AG04450 (cell line): ENCODE data around the gene PLCD3. TPM values are rescaled to one million over a fixed set of nuclear protein-coding genes. Genes with fewer than 3 reads are reported as not detected.

Source experiments
- CTCF ChIA-PET: fragments of 300-600, 350-600 bp; formaldehyde crosslinking; extraction: SDS; loops from one replicate; lab custom pipeline; 2022; ENCODE audit warnings: antibody characterized with exemption, inconsistent platforms; lab: Charles Lee
- POLR2A ChIA-PET: fragments of 350-600 bp; formaldehyde crosslinking; extraction: SDS; loops from one replicate; lab custom pipeline; 2021; ENCODE audit warnings: antibody characterized with exemption, inconsistent platforms; lab: Yijun Ruan, JAX
- DNase-seq: peaks from one replicate; pipeline ENCODE4 v3.0.0-alpha.2; 2011; ENCODE audit warnings: low read depth, low spot score
- H3K27ac ChIP-seq: one replicate; pipeline ENCODE4 v1.5.1; 2012; ENCODE audit warnings: low read depth, low read length, control low read depth
- H3K27me3 ChIP-seq: one replicate; pipeline ENCODE4 v1.6.0; 2012; ENCODE audit warnings: low read length; ENCODE audit not compliant: control insufficient read depth, insufficient read depth
- H3K4me3 ChIP-seq: 2 replicates; pipeline ENCODE4 v1.5.1; 2011; ENCODE audit warnings: mild to moderate bottlenecking, low read depth, low read length, control low read depth
- H3K9me3 ChIP-seq: 2 replicates; pipeline ENCODE4 v1.5.1; 2012; ENCODE audit warnings: low read length; ENCODE audit not compliant: control insufficient read depth, insufficient read depth
- CTCF ChIP-seq: IDR thresholded peaks from 2 replicates; pipeline ENCODE4 v1.5.1; 2011; ENCODE audit warnings: low read depth, low read length, control low read depth, inconsistent platforms
- polyA plus RNA-seq: library from polyadenylated mRNA; depleted of rRNA; stranded (reverse); fragments of >200 nt; gene quantifications from 2 replicates; pipeline ENCODE4 v1.2.3, GENCODE V29; 2011

PLCD3 gene
- polyA plus RNA-seq, 1 experiment: 28.2 TPM

- ChIA-PET CTCF (interaction anchor here (1.4 to 4.8 kb wide), 2 partner anchors 28 to 34 kb away, joined by 3 to 42 read pairs; partner anchors contain the start of gene ACBD4), POLR2A (interaction anchor here (5.4 kb wide), 1 partner anchor 19 kb away, joined by 73 read pairs; the partner anchor contains the start of gene HEXIM1)
- H3K9me3 ChIP-seq: no peaks in the 10 kb centered on the region; the same call in 1 of the 2 replicates
- H3K27me3 ChIP-seq: no peaks in the 10 kb centered on the region
- no peak overlapping the region for H3K4me3 ChIP-seq
- no peak for TF ChIP-seq CTCF
- no peak for DNase-seq
- H3K27ac ChIP-seq: no peak overlapping the region
Measured at GRCh38 chr17:45168991-45169752, 36.9 kb upstream of the PLCD3 start.

GRCh38 chr17:45164734-45165269, 32.5 kb upstream of the PLCD3 start:
- Histone ChIP-seq H3K27me3 (no peaks in the 10 kb centered on the region), H3K9me3 (peaks cover 5% of the 10 kb centered on the region; the same call in 1 of the 2 replicates), H3K4me3 (no peak overlapping the region), H3K27ac (no peak overlapping the region)
- ChIA-PET POLR2A (interaction anchor here (0.7 to 2.6 kb wide), 2 partner anchors 16 to 47 kb away, joined by 3 to 18 read pairs; partner anchors contain the start of gene HEXIM1), CTCF (interaction anchor here (1.0 to 1.6 kb wide), 3 partner anchors 29 to 33 kb away, joined by 3 to 10 read pairs (median 5); partner anchors contain the start of gene ACBD4)
- no peak for TF ChIP-seq CTCF
- DNase-seq: no peak

DNA sequence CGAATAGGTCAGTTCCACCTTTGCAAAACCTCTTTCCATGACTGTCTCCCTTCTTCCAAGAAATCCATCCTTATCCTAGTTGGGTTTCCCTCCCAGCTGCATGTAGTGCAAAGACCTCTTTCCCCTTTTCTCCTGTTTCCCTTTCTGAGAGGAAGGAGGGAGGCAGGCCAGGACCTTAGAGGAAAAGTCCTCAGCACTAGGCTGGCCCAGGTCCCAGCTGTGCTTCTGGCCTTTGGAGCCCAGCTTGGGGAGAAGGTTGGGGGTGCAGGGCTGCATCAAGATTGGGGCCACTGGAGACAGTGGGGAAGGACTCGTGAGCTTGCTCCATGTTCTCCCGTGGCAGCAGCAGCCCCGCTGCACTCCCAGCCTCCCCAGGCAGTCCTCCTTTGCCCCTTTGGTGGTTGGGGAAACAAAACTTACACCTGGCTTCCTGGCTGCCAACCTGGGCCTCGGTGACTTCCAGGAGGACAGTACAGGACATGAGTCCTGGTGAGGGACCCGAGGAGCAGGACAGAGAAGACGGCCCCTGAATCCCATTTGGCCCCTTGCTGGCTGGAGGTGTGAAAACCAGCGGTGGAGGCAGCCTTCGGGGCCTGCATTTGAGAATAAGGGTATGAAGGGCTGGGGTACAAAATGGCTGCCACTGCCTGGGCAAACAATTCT, 29.8 kb upstream of the PLCD3 start:
- H3K27ac ChIP-seq: no peak overlapping the region
- TF ChIP-seq CTCF: no peak
- ChIA-PET CTCF (interaction anchor here (3.7 to 4.5 kb wide), 3 partner anchors 11 to 35 kb away, joined by 31 to 51 read pairs (median 37); partner anchors contain the start of genes ACBD4 and HEXIM1), POLR2A (interaction anchor here (0.9 to 5.6 kb wide), 9 partner anchors 10 to 210 kb away, joined by 5 to 399 read pairs (median 15); partner anchors contain the start of genes ACBD4, HEXIM1, NMT1 and PLCD3)
- peak overlapping the region; percentile 59 for H3K4me3 ChIP-seq
- H3K27me3 ChIP-seq: no peaks in the 10 kb centered on the region
- peaks cover 5% of the 10 kb centered on the region; the same call in 1 of the 2 replicates for H3K9me3 ChIP-seq
- no peak for DNase-seq

DNA sequence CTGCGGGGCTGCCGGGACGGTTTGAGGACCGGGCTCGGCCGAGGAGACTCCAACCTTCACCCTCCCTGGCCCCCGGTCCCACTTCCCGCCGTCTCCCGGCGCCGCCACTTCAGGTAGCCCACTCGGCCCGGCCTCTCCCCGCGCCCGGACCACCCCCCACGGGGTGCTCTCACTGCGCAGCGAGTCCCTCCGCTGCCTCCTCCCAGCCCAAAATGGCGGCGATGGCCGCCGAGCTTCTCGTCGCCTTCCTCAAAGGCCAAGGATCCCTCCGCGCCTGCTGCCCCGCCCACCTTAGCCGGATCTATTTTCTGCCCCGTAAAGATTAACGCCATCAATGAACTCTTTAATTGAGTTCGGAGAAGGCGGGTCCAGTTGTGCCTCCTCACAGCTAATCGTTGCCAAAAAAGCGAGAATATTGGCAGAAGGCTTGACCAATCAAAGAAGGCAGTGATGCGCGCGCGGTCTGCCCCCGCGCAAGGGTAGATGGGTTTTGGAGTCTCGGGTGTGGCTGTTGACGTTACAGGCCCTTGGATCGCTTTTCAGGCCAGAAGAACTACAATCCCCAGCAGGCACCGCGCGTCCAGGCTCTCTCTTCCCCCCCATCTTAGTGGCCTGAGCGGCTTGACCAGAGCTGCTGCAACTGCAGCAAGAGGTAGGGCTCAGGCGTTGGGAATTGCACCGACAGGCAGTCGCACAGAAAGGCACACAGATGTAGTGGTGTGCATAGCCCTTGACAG, 29.1 kb upstream of the PLCD3 start, which contains the start of gene HEXIM2:
TSS of gene HEXIM2 (plus strand) at position 588 of the 737 bp plus-strand sequence. CDS start 919 bp downstream, outside the sequence.
- H3K27ac ChIP-seq: peak within 1 kb of the TSS; percentile 97
- POLR2A ChIA-PET: interaction anchor here (0.6 to 5.6 kb wide), 13 partner anchors 11 to 210 kb away, joined by 3 to 399 read pairs (median 7); partner anchors contain the start of genes ACBD4, HEXIM1, MAP3K14 and NMT1
- peaks cover 5% of the 10 kb centered on the region; the same call in 1 of the 2 replicates for H3K9me3 ChIP-seq
- H3K27me3 ChIP-seq: no peaks in the 10 kb centered on the region
- peak; percentile 100 for DNase-seq
- CTCF ChIA-PET: interaction anchor here (3.7 to 4.5 kb wide), 3 partner anchors 11 to 36 kb away, joined by 31 to 51 read pairs (median 37); partner anchors contain the start of genes ACBD4 and HEXIM1
- peak within 1 kb of the TSS; percentile 90 for H3K4me3 ChIP-seq
- no peak for TF ChIP-seq CTCF
